HG03039 (cell line): ENCODE data around the gene CARMIL3.
A peak's percentile ranks its signal among the peaks of the same experiment; 100 is the strongest.
"Not testable (repeated sequence)": the region's sequence is repeated elsewhere in the genome, so short reads cannot be mapped to it uniquely, and the experiment has no call there.

Source experiments
- ATAC-seq: cut with Tn5 transposase; IDR thresholded peaks from one replicate; pipeline ENCODE4 v1.9.1; 2021; ENCODE audit warnings: mild to moderate bottlenecking, moderate library complexity; ENCODE audit not compliant: unreplicated experiment

The CARMIL3 gene

GRCh38 chr14:24093901-24094840 is 42.4 kb downstream of the CARMIL3 start, which contains the start of gene PCK2:
Gene PCK2, plus strand, starts transcription at chr14:24094311. Its CDS starts 95 bp downstream, at chr14:24094406.
- ATAC-seq: peak; percentile 58

- ATAC-seq: no peak
Measured at GRCh38 chr14:24094841-24095270, 43.0 kb downstream of the CARMIL3 start.

- ATAC-seq: peak; percentile 59
Measured at GRCh38 chr14:24095271-24096068, 43.7 kb downstream of the CARMIL3 start.

GRCh38 chr14:24096545-24097181 is 44.9 kb downstream of the CARMIL3 start:
- ATAC-seq: no peak

GRCh38 chr14:24098229-24098926 is 46.6 kb downstream of the CARMIL3 start:
- no peak for ATAC-seq

- no peak for ATAC-seq
Measured at GRCh38 chr14:24098927-24099813, 47.4 kb downstream of the CARMIL3 start.

- no peak for ATAC-seq
Measured at GRCh38 chr14:24100197-24100981, 48.6 kb downstream of the CARMIL3 start.

- ATAC-seq: no peak
Measured at GRCh38 chr14:24100982-24101494, 49.2 kb downstream of the CARMIL3 start.

GRCh38 chr14:24102357-24103048 is 50.7 kb downstream of the CARMIL3 start:
- no peak for ATAC-seq

GRCh38 chr14:24103451-24103850 is 51.6 kb downstream of the CARMIL3 start:
- ATAC-seq: no peak

- not testable (repeated sequence) for ATAC-seq
Measured at GRCh38 chr14:24105609-24106239, 53.9 kb downstream of the CARMIL3 start.

- no peak for ATAC-seq
Measured at GRCh38 chr14:24106672-24107271, 55.0 kb downstream of the CARMIL3 start.

GRCh38 chr14:24108336-24108874 is 56.6 kb downstream of the CARMIL3 start:
- ATAC-seq: no peak

GRCh38 chr14:24110060-24110459 is 58.3 kb downstream of the CARMIL3 start:
- no peak for ATAC-seq

- no peak for ATAC-seq
Measured at GRCh38 chr14:24110523-24110922, 58.7 kb downstream of the CARMIL3 start.

GRCh38 chr14:24113379-24113800 is 61.6 kb downstream of the CARMIL3 start:
- no peak for ATAC-seq
